GM18511 (cell line): ENCODE measurements around the gene PLCB4.
"Not testable (repeated sequence)": the region's sequence is repeated elsewhere in the genome, so short reads cannot be mapped to it uniquely, and the experiment has no call there.

ENCODE experiments used
- ATAC-seq: cut with Tn5 transposase; IDR thresholded peaks from one replicate; pipeline ENCODE4 v1.9.1; 2021; ENCODE audit warnings: mild to moderate bottlenecking, moderate library complexity; ENCODE audit not compliant: unreplicated experiment

The PLCB4 gene

DNA sequence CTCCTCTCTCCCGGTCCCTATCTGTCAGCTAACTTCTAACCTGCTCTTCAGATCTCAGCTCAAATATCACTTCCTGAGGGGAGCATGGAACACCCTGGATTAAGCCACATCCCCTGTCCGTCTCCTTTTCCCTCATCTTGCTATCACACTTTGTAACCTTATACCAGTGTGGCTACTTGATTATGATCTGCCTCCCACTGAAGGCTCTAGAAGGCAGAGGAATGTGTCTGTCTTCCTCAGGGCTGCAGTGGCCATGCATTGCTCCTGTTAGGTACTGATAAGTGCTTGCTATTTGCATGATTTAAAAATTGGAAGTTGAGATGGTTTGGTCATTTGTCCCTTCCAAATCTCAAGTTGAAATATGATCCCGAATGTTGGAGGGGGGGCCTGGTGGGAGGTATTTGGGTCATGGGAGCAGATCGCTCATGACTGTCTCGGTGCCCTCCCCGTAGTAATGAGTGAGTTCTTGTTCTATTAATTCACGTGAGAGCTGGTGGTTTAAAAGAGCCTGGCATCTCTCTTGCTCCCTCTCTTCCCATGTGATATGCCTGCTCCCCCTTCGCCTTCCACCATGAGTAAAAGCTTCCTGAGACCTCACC is 71.4 kb downstream of the PLCB4 start:
- ATAC-seq: no peak

DNA sequence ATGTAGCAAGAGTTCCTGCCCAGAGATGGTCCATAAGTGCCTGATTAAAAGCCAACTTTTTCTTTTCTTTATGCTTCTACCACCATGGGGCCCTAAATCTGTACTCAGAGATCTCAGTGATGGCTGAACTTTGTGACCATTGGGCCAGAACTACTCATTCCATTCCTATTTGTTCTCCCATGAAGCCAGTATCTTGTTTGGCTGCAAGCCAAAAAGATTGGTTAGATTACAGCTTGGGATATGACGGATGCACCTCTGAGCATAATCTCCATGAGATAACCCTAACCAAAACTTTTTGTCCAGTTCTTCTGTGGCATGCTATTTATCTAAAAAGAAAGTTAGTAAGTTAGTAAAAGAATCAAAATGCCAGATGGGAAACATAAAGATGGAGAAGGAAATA is 72.2 kb downstream of the PLCB4 start:
- no peak for ATAC-seq

DNA sequence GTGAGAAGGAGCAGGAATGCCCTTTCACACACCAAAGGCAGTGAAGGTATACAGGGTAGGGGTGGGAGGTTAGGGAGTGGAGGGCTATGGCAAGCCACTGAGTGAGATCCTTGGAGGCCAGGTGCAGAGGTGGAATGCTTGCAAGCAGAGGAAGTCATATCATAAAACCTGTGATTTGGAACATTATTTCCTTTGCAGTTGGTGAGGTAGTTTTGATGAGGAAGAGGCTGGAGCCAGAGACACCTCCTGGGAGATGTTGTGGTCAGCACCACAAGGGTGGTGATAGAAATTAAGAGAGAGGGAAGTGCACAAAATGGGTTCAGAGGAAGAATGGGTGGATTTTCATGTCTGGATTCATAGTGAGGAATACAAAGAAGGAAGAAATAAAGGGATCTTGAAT is 73.0 kb downstream of the PLCB4 start:
- no peak for ATAC-seq

DNA sequence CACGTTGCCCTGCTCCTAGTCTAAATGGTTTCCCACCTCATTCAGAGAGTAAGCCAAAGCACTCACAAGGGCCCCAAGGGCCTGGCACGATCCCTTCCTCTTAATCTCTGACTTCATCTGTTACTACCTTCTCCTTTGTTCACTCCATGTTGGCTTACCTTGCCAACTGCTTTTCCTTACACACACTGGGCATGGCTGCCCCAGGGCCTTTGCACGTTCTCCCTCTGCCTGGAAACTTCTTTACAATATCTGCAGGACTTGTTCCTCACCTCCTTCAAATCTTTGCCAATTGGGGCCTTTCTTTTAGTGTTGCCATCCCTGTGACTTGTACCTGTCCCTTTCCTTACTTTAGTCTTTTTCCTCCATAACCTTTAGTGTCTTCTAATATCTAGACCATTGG is 73.9 kb downstream of the PLCB4 start:
- ATAC-seq: no peak

DNA sequence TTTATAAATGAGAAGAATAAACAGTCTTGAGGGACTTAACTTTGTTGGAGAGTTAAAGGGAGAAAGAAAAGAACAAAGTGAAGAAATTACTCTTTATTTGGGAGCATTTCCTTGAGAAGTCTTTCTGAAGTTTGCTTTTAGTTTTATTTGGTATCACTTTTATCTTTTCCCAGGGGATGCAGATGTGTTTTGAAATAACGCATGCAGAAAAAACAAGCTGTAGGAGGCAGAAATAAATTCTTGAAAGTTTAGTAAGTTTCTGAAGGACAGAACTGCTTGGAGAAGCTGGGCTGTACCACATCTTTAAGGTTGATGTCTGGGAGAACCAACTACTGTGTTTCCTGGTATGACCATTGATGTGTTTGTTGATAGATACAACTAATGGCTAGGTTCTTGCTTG is 75.0 kb downstream of the PLCB4 start:
- no peak for ATAC-seq

DNA sequence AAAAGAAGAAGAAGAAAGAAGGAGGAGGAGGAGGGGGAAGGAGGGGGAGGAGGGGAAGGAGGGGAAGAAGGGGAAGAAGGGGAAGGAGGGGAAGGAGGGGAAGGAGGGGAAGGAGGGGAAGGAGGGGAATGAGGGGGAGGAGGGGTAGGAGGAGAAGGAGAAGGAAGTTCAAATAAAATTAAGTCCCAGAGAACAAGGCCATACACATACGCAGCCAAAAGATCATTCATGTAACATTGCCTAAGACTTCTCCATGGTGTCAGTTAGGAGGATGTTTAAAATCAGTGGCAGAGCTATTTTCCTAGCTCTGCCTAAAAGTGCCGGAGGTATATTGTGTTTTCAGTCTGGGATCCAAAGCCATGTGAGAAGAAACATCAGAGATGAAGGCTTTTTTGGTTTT is 75.8 kb downstream of the PLCB4 start:
- ATAC-seq: no peak

DNA sequence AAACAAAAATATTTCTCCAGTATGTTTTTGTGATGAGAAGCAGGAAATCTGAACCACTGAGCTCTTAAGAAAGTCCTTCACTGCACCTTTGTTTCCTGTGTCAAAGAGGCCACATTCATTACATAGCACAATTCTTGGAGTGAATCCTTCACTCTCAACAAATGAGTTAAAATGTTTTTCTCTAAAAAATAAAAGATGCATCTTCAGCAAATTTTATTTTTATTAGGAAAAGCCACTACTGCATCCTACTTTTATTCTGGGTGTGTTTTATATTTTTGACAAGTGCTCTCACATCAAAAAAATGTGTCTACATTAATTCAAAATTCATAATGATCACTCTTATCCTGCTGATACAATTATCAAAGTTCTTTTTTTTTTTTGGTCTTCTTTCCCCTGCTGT is 76.3 kb downstream of the PLCB4 start:
- ATAC-seq: no peak

DNA sequence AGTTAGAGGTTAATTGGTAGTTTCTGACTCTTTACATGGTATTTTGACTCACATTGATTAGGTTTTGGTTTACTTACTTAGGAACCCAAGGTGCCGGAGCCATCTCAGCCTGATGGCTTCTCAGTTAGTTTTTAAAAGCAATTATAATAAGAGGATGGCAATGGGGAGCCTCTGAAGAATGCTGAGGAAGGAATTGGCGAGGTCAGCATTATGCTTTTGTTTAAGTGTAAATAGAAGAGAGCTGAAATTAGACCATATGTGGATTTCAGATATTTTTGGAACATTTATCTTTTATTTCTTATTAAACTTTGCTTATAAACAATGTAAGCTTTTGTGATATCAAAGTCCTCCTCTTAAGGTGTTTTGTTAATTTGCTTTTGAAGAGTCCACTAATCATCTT is 77.8 kb downstream of the PLCB4 start:
- no peak for ATAC-seq

DNA sequence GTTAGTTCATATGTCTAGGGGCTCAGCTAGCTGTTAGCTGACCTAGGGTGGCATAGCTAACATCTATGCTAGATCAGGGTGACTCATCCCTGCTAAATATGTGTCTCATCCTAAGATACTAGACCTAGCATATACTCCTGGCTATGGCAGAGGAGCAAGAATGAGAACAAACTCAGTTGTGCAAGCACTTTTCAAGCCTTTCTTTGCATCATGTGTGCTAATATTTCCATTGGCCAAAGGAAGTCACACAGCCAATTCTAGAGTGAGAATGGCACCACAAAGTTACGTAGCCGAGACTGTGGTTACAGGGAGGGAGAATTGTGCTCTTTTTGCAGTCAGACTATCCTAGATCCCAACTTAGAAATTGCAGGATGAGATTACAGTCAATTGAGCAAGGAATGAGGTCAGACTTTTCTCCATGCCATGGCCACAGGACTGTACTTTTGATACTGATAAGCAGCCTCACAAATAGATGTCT is 78.7 kb downstream of the PLCB4 start:
- no peak for ATAC-seq

DNA sequence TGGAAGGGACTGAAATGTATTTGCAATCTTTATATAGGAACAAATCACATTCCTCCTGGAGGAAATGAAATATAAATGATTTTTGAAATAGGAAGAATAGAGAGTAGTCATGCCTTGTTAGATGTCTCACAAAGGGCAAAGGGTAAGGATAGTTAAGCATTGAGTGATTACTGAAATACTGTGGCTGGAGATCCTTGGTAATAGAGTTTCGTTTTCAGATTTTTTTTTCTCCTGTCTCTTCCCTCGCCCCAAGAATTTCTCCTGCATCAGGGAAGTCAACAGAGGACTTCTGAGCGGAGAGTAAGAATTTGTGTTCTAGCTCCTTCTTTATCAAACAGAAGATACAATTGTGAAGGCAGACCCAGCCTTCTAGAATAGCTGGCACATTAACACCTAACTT is 79.4 kb downstream of the PLCB4 start:
- no peak for ATAC-seq

DNA sequence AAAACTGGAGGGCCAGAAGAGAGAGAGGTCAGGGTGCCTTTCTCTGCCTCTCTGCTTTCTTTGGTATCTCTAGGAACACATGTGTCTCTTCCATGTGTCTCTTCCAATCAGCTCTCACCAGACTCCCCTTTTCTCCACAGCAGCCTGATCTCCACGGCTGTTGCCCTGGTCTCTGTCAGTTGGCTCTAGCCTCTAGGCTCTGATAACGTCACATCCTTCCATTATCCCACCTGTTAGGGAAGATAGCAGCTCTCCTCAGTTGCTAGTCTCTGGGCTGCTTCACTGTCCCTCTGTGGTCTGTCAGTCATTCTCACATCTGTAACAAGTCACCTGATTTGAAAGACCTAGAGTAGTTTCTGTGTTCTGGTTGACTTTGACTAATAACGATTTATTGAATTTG is 80.2 kb downstream of the PLCB4 start:
- no peak for ATAC-seq

DNA sequence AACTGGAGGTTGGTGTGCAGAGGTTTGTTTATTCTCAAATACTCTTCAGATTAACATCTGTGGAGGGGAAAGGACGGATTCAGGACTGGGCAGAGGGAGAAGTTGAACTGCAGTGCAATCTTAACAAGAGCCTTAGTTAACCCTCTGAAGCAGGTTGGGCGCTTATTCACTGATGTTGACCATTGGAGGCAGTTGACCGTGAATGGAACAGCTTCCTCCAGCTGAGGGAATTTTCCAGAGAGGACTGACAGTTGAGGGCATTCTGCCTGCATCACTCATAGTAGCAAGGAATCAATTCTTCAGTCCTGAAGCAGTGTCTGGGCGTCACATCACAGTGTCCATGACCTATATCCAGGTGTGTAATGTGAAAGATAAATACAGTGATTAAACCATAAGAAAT is 80.9 kb downstream of the PLCB4 start:
- no peak for ATAC-seq

DNA sequence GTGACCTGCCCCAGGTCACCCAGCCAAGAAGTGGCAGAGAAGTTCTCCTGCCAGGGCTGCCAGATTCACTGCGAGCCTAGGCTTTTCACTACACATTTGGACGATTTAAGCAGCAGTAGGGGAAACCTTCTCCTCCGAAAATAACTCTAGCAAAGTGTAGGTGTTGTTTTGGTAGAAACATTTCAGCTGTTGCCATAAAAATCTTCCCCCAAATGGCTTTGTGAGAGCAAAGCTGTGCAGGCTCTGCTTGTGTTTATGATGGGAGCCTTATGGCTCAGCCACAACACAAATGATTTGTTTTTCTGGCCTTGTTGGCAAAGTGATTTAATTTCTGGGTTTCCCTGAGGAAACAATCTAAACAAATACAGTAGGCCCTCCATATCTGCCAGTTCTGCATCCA is 81.8 kb downstream of the PLCB4 start:
- ATAC-seq: no peak

DNA sequence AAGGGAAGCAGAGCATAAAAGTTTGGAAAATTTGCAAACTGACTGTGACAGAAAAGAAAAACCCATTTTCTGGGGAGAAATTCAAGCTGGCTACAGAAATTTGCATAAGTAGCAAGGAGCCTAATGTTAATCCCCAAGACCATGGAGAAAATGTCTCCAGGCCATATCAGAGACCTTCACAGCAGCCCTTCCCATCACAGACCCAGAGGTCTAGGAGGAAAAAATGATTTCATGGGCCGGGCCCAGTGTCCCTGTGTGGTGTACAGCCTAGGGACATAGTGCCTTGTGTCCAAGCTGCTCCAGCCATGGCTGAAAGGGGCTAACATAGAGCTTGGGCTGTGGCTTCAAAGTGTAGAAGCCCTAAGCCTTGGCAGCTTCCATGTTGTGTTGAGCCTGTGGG is 83.3 kb downstream of the PLCB4 start:
- ATAC-seq: not testable (repeated sequence)

DNA sequence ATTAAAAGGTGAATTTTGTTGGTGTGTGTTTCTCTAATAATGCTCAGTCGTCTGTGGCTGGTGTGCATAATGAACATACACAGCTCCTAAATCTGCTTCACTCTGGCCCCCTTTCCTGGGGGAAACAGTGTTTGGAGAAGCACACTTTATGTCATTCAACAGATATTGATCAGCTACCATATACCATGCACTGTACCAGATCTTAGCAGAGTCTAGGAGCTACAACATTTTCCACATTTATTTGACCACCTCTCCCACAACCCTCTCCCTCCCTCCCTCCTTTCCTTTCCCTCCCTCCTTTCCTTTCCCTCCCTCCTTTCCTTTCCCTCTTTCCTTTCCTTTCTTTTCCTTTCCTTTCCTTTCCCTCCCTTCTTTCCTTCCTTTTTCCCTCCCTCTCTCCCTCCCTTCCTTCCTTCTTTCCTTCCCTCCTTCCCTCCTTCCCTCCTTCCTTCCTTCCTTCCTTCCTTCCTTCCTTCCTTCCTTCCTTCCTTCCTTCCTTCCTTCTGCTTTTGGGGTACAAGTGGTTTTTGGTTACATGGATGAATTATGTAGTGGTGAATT is 85.7 kb downstream of the PLCB4 start:
- ATAC-seq: no peak

DNA sequence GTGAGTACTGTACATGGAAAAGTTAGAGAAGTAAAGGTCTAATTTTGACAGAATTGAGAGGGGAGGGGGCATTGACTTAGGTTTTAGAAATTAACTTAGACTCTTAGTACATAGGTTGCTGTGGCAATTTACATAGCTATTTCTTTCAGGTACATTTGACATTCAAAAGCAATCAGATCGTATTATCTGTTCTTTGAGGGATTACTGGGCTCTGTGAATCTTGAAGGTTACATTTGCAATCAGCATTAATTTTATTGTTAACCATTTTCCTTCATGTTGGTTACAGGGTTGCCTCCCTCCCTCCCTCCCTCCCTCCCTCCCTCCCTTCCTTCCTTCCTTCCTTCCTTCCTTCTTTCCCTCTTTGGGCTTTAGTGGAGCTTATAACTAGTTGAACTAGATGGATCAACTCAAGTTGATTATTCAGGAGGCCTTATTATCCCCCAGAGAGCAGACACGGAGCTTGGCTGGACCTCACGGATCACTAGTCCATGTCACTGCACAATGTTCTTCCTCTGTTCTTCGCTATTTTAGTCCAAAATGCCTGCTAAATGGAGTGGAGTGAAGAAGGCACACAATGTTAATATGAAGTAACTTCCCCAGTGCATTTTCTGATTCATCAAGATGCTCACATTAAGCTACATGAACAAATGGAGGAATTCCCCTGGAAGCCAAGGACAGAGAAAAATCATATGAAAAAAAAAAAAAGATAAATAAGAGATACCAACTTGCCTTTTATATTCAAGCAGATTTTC is 87.8 kb downstream of the PLCB4 start:
- no peak for ATAC-seq

DNA sequence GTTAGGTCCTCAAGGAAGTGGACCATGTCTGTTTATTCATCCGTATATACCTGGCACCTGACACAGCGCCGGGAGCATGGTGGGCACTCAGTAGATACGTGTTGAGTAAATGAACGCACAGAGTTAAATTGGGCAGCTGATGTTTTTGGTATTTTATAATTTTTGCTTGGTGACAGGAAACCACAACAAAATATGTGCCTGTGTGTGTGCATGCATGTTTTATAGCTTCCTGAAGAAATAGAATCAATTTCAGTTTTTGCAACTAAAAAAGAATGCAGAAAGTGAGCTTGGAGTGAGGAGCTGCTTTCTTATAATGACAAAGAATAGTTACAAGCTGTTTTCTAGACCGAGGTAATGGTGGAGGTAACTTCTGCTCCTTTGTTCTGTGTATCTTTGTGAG is 91.4 kb downstream of the PLCB4 start:
- no peak for ATAC-seq

DNA sequence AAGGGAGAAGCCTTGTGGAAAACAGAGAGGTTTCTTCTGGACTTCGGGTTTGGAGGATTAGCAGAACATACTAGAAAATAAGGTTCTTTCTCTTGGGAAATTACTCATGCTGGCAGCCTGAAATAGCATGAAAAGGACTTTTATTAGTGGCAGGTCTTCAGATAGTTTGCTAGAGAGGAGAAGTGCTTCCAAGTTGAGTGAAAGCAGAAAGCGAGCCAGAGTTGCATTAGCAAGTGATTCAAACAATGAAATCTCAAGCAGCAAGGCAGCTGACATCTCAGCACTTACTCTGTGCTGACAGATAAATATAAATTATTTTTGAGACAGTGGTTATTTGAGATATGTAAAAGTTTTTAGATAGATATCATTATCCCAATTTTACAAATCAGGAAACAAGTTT is 91.9 kb downstream of the PLCB4 start:
- no peak for ATAC-seq

DNA sequence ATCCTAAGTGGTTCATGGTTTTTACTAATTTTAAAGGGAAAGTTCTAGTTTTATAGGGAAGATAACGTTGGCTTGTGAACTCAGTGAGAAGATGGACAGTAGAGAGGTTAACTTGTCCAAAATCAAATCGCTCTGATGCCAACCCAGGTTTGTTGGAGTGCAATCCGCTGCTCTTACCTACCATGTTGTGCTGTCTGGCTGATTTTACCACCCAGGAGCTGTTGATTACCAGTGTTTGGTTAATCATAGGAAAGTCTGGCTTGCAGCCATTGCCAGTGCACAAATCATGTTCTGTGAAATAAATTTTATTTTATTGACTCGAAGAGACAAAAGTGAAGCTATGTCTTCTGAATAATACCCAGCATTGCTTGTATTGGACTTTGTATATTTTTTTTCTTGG is 92.4 kb downstream of the PLCB4 start:
- no peak for ATAC-seq

DNA sequence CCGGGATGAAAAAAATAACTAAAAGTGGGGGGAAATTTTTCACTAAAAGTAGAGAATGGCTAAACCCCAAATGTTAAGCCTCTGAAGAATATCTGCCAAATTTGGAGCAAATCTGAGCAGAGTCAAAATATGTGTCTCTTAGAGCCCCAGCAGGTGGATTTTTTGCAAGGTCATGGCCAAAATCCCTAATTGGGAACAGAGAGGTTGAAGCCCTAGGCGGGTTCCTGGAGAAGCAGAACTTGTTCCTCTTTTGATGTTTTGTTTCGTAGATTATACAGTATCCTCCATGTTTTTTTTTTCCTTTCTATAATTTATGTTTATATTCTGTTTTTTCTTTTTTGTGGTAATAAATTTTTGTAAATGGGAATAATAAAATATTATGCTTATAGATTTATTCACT is 94.4 kb downstream of the PLCB4 start:
- no peak for ATAC-seq

DNA sequence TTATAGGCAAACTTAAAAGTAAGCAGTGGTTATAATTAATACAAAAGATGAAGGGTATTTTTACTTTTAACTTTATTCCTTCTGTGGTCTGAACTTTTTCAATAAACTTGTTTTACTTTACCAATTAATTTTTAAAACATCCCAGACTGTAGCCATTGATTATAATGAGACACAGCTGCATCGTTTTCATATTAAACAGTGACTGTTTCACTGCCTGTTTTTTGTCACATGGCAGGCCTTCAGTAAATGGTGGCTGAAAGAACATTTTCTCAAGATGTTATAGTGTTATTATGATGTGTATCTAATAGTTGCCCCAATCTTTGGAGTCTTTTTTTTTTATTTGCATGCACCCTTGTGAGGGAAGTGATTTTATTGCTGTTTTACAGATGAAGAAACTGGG is 95.1 kb downstream of the PLCB4 start:
- no peak for ATAC-seq

DNA sequence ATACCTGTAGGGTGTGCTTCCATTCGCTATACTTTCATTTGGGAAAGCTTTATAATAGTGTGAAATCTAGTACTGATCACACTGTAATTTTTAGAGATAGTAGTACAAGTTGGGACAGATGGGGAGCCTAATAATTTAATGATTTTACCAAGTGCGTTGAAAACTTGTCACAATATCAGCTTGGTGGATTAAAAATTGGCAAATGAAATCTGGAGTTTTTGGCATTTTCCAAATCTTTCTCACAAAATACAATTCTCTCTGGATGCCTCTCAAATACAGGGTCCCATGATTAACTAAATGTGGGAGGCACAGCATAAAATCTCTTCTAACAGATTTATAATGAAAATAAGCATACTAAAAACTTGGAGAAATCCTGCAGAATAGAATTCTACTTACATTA is 96.4 kb downstream of the PLCB4 start:
- ATAC-seq: no peak
